ENCODE measurements around the gene NXN.

DNA sequence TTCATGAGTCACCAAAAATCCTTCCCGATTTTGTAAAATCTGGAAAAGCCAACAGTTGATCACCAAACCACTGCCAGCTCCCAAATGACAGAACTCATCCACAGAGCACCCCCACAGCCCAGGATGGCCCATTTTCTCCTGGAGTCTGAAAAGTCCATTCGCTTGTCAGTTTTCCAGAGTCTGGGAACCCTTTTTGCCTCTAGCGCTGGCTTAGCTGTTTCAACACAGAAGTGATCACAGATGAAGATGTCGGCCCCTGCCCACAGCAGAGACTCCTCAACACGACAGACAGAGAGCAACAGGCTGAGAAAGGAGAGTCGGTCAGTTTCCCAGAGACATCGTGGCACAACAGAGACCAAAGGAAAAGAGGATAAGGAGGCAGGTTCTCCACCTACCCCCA, 66.4 kb downstream of the NXN start:
- TF ChIP-seq, protein P1, sequence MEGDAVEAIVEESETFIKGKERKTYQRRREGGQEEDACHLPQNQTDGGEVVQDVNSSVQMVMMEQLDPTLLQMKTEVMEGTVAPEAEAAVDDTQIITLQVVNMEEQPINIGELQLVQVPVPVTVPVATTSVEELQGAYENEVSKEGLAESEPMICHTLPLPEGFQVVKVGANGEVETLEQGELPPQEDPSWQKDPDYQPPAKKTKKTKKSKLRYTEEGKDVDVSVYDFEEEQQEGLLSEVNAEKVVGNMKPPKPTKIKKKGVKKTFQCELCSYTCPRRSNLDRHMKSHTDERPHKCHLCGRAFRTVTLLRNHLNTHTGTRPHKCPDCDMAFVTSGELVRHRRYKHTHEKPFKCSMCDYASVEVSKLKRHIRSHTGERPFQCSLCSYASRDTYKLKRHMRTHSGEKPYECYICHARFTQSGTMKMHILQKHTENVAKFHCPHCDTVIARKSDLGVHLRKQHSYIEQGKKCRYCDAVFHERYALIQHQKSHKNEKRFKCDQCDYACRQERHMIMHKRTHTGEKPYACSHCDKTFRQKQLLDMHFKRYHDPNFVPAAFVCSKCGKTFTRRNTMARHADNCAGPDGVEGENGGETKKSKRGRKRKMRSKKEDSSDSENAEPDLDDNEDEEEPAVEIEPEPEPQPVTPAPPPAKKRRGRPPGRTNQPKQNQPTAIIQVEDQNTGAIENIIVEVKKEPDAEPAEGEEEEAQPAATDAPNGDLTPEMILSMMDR (IDR thresholded peaks at IDR 0.05), result no peak
- no peak for TF ChIP-seq EZH2 (IDR thresholded peaks at IDR 0.05; ENCODE audit: borderline replicate concordance, insufficient read depth, low read depth, low read length, poor library complexity, severe bottlenecking)

Measured in B cell (primary cell).